GM12878 (cell line): ENCODE data around the gene TPCN2. TPM values are rescaled to one million over a fixed set of nuclear protein-coding genes. Genes with fewer than 3 reads are reported as not detected.

ENCODE experiments used
- ATAC-seq: fragments of 200-7000 bp; cut with Tn5 transposase; 3 replicates; pipeline ENCODE4 v1.9.1; 2020; ENCODE audit warnings: mild to moderate bottlenecking, moderate library complexity
- BruUV-seq: library from RNA; stranded (reverse); fragments of 400-500 nt; replicated peaks from 2 replicates; lab custom pipeline; 2021; lab: Mats Ljungman, UMichigan
- CTCF ChIA-PET: fragments of 300-600 bp; sonication (Branson Sonifier 250); formaldehyde crosslinking; extraction: SDS; loops from one replicate; lab custom pipeline; 2021; ENCODE audit warnings: inconsistent platforms; lab: Yijun Ruan, JAX
- POLR2A ChIA-PET: fragments of 350-600 bp; formaldehyde crosslinking; extraction: SDS; loops from one replicate; lab custom pipeline; 2021; ENCODE audit warnings: inconsistent platforms; lab: Charles Lee
- RAD21 ChIA-PET: fragments of 300-600 bp; sonication (Branson Sonifier 250); formaldehyde crosslinking; loops from one replicate; lab custom pipeline; 2023; ENCODE audit warnings: antibody characterized with exemption; ENCODE audit not compliant: unreplicated experiment; lab: Charles Lee
- SMC1A ChIA-PET: fragments of 300-600 bp; sonication (Branson Sonifier 250); formaldehyde crosslinking; loops from one replicate; lab custom pipeline; 2023; ENCODE audit not compliant: unreplicated experiment, uncharacterized antibody; lab: Charles Lee
- DNase-seq: peaks from one replicate; pipeline ENCODE4 v3.0.0-alpha.2; 2011; ENCODE audit warnings: low read depth, low spot score
- FAIRE-seq: peaks from 3 replicates; lab custom pipeline; 2011; peaks lifted over from hg19 to GRCh38; lab: Jason Lieb, UNC
- H2AFZ ChIP-seq: 2 replicates; pipeline ENCODE4 v1.6.0; 2011; ENCODE audit warnings: low read depth, low read length, control low read depth; ENCODE audit not compliant: control insufficient read depth
- H3K27ac ChIP-seq: 2 replicates; pipeline ENCODE4 v1.5.1; 2011; ENCODE audit warnings: control low read depth; ENCODE audit not compliant: control insufficient read depth, insufficient read depth
- H3K27me3 ChIP-seq, 2 experiments: replicated peaks in 1 of 2; 2 replicates each; pipeline versions ENCODE4 v1.6.0 to v1.6.1; 2011; ENCODE audit warnings: low read length in 1 of 2; ENCODE audit not compliant: control insufficient read depth in 2 of 2, insufficient read depth in 2 of 2
- H3K36me3 ChIP-seq, 2 experiments: 2 replicates each; pipeline ENCODE4 v1.5.1; 2011; ENCODE audit warnings: low read length in 1 of 2; ENCODE audit not compliant: control insufficient read depth in 2 of 2, insufficient read depth in 2 of 2
- H3K4me1 ChIP-seq: 2 replicates; pipeline ENCODE4 v1.6.1; 2011; ENCODE audit warnings: mild to moderate bottlenecking, low read length, moderate library complexity, mixed read lengths; ENCODE audit not compliant: control insufficient read depth, insufficient read depth
- H3K4me2 ChIP-seq: 2 replicates; pipeline ENCODE4 v1.6.0; 2011; ENCODE audit warnings: control low read depth; ENCODE audit not compliant: control insufficient read depth, insufficient read depth
- H3K4me3 ChIP-seq: fragments of 200-600 bp; sonication (generic); 2 replicates; pipeline ENCODE4 v1.5.1; 2016
- H3K79me2 ChIP-seq: 2 replicates; pipeline ENCODE4 v1.6.0; 2011; ENCODE audit warnings: low read length; ENCODE audit not compliant: control insufficient read depth, insufficient read depth
- H3K9ac ChIP-seq: 2 replicates; pipeline ENCODE4 v1.8.0; 2011; ENCODE audit warnings: low read length, control low read depth, mixed read lengths; ENCODE audit not compliant: control insufficient read depth, insufficient read depth
- H3K9me3 ChIP-seq: replicated peaks from 3 replicates; pipeline ENCODE4 v1.5.1; 2011; ENCODE audit warnings: mild to moderate bottlenecking, low read length; ENCODE audit not compliant: control insufficient read depth, insufficient read depth
- H4K20me1 ChIP-seq: 2 replicates; pipeline ENCODE4 v1.6.0; 2011; ENCODE audit not compliant: control insufficient read depth, insufficient read depth
- BCL3 ChIP-seq: IDR thresholded peaks from 2 replicates; pipeline ENCODE4 v1.6.1; 2011; ENCODE audit warnings: borderline replicate concordance, low read depth, mild to moderate bottlenecking, moderate library complexity, low read length; ENCODE audit not compliant: insufficient read depth, poor library complexity, severe bottlenecking
- CHD4 ChIP-seq: fragments of 200-600 bp; sonication (generic); IDR thresholded peaks from 2 replicates; pipeline ENCODE4 v1.6.1; 2016; ENCODE audit warnings: mild to moderate bottlenecking
- EP300 ChIP-seq, 2 experiments: fragments of 150-350 bp in 1 of 2; IDR thresholded peaks; 2 replicates each; pipeline ENCODE4 v1.6.1; 2011 to 2012; ENCODE audit warnings: low read depth in 2 of 2, low read length in 2 of 2, borderline replicate concordance in 1 of 2, improper control_type of control experiment in 1 of 2, inconsistent platforms in 1 of 2; ENCODE audit not compliant: control insufficient read depth in 1 of 2
- IKZF1 ChIP-seq: fragments of 450-650 bp; conservative IDR thresholded peaks from 2 replicates; pipeline ENCODE4 v1.6.1; 2017; ENCODE audit warnings: antibody characterized with exemption, mild to moderate bottlenecking
- KAT2A ChIP-seq: conservative IDR thresholded peaks from 2 replicates; pipeline ENCODE4 v1.6.1; 2011; ENCODE audit warnings: low read depth, low read length; ENCODE audit not compliant: control insufficient read depth
- POLR2AphosphoS2 ChIP-seq: IDR thresholded peaks from 2 replicates; pipeline ENCODE4 v1.6.1; 2011; ENCODE audit warnings: low read depth, mild to moderate bottlenecking, low read length, improper control_type of control experiment, moderate library complexity
- RAD21 ChIP-seq: IDR thresholded peaks from 2 replicates; pipeline ENCODE4 v1.6.1; 2011; ENCODE audit warnings: mild to moderate bottlenecking, low read depth, low read length, moderate library complexity; ENCODE audit not compliant: insufficient read depth
- RAD51 ChIP-seq: fragments of 450-650 bp; IDR thresholded peaks from 2 replicates; pipeline ENCODE4 v1.6.1; 2016; ENCODE audit warnings: moderate library complexity, mild to moderate bottlenecking, inconsistent platforms
- SMAD5 ChIP-seq: IDR thresholded peaks from 2 replicates; pipeline ENCODE4 v1.6.1; 2016; ENCODE audit warnings: antibody characterized with exemption, low read depth
- SMARCA5 ChIP-seq: fragments of 450-650 bp; IDR thresholded peaks from 2 replicates; pipeline ENCODE4 v1.6.1; 2017; ENCODE audit warnings: mild to moderate bottlenecking
- ZZZ3 ChIP-seq: IDR thresholded peaks from 2 replicates; pipeline ENCODE4 v1.6.1; 2011; ENCODE audit warnings: low read depth; ENCODE audit not compliant: control insufficient read depth, insufficient read length
- WGBS: methylation state at CpG from one replicate; pipeline ENCODE4 v1.1.6; 2016; ENCODE audit warnings: low lambda C conversion rate; ENCODE audit not compliant: insufficient replicate concordance, insufficient coverage; ENCODE audit errors: missing lambda C conversion rate; 5-methylcytosine and 5-hydroxymethylcytosine counted together
- in situ Hi-C: fragments of 300-500 bp; cut with MboI; formaldehyde crosslinking; loops from 9 replicates; pipeline ENCODE4 v1.14.3; 2018; ENCODE audit warnings: mixed read lengths
- intact Hi-C: fragments of 100-400 bp; cut with micrococcal nuclease; formaldehyde crosslinking; loops from one replicate; pipeline ENCODE4 v1.14.2; 2022; ENCODE audit not compliant: unreplicated experiment
- polyA plus RNA-seq, 11 experiments: library from polyadenylated mRNA; depleted of rRNA in 4 of 11; unstranded in 6 of 11; stranded (reverse) in 5 of 11; fragments of >200 nt; fragmentation: Nextera tagmentation in 4 of 11; fragmentation: Illumina TruSeq in 1 of 11; extraction: Ambion mirVana in 4 of 11; extraction: Trizol in 1 of 11; gene quantifications; 1 replicate in 1 of 11; 2 replicates in 10 of 11; pipeline versions ENCODE4 v1.2.1 to v1.2.3, GENCODE V29; 2011 to 2016; ENCODE audit warnings: inconsistent platforms in 2 of 11, missing spikeins in 2 of 11, low read depth in 1 of 11
- total RNA-seq, 4 experiments: library from RNA; depleted of rRNA in 3 of 4; stranded (reverse); fragments of >200 nt in 3 of 4; fragmentation: Illumina TruSeq in 1 of 4; extraction: Trizol in 1 of 4; gene quantifications; 2 replicates each; pipeline versions ENCODE4 v1.2.1 to v1.2.3, GENCODE V29; 2013 to 2021
- TF ChIP-seq, protein P1 (sequence below): IDR thresholded peaks from 2 replicates; pipeline ENCODE4 v1.6.1; 2011; ENCODE audit warnings: mild to moderate bottlenecking, low read depth, low read length, moderate library complexity; ENCODE audit not compliant: insufficient replicate concordance

Gene TPCN2
- total and polyA plus RNA-seq, 10 of the 15 experiments (the other 5 are each of a cell fraction or from before 2014, with no cell fraction given) = 1.7 to 18.4 (median 8.4) TPM

GRCh38 chr11:69178819-69179482 is 130.2 kb downstream of the TPCN2 start:
- H4K20me1 ChIP-seq = no peaks in the 10 kb centered on the region
- H3K27me3 ChIP-seq = no peaks in the 10 kb centered on the region
- in situ Hi-C loops (no loop called here), intact Hi-C loops (no loop called here)
- H2AFZ ChIP-seq = no peak overlapping the region
- TF ChIP-seq, protein P1, sequence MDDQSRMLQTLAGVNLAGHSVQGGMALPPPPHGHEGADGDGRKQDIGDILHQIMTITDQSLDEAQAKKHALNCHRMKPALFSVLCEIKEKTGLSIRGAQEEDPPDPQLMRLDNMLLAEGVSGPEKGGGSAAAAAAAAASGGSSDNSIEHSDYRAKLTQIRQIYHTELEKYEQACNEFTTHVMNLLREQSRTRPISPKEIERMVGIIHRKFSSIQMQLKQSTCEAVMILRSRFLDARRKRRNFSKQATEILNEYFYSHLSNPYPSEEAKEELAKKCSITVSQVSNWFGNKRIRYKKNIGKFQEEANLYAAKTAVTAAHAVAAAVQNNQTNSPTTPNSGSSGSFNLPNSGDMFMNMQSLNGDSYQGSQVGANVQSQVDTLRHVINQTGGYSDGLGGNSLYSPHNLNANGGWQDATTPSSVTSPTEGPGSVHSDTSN = no peak
- no peak for TF ChIP-seq RAD21
- TF ChIP-seq KAT2A = no peak
- TF ChIP-seq CHD4 = no peak
- TF ChIP-seq RAD51 = no peak
- no peak for TF ChIP-seq ZZZ3
- TF ChIP-seq SMARCA5 = no peak
- TF ChIP-seq IKZF1 = no peak
- TF ChIP-seq SMAD5 = no peak
- TF ChIP-seq EP300 (IDR thresholded peaks at IDR 0.05; ENCODE audit: borderline replicate concordance in 1 of 2, control insufficient read depth in 1 of 2, low read depth in 2 of 2, low read length in 2 of 2) = no peak
- TF ChIP-seq BCL3 = no peak
- TF ChIP-seq POLR2AphosphoS2 = no peak
- BruUV-seq = no TSS peak
- no peaks in the 10 kb centered on the region for H3K79me2 ChIP-seq
- ChIA-PET POLR2A (no interaction called here), SMC1A (no interaction called here), RAD21 (no interaction called here), CTCF (no interaction called here)
- no peaks in the 10 kb centered on the region for H3K36me3 ChIP-seq
- DNase-seq = no peak
- H3K27ac ChIP-seq = no peak overlapping the region
- no peak overlapping the region for H3K9ac ChIP-seq
- H3K4me2 ChIP-seq = no peak overlapping the region
- no peak for FAIRE-seq
- H3K4me1 ChIP-seq = peaks cover 4% of the 10 kb centered on the region; the same call in 1 of the 2 replicates
- WGBS = 66% methylated on average over 9 of the region's 9 CpGs
- H3K4me3 ChIP-seq = no peak overlapping the region
- peaks cover 2% of the 10 kb centered on the region; the same call in 2 of the 3 replicates for H3K9me3 ChIP-seq
- ATAC-seq = no peak
